Measurements from ENCODE around the gene ZMYM3. TPM values are rescaled to one million over a fixed set of nuclear protein-coding genes. Genes with fewer than 3 reads are reported as not detected.

Gene ZMYM3
- polyA plus RNA-seq, 2 of the 4 experiments (the other 2 are of a cell fraction), result 18.8 to 19.1 TPM

DNA sequence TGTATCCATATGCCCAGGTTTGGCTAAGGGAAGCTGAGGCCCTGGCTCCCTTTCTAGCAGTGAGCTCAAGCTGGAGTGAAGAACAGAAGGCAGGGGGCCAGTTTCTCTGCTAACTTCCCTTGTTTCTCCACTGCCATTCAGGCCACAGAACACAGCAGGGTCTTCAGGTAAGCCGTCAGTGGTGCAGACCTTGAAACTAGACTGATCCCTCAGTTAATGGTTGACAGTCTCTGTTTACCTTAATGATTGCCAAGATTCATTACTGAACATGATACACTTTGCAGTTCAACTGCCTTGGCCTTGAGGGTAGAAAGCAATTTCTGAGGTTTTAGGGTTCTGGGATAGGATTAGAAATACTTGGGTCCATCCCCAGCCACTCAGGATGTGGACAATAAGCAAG, 39.8 kb downstream of the ZMYM3 start (continued):
- TF ChIP-seq RCOR1 (IDR thresholded peaks at IDR 0.05; ENCODE audit: low read depth, low read length), result no peak
- TF ChIP-seq CEBPB (IDR thresholded peaks at IDR 0.05), result no peak
- TF ChIP-seq ZC3H11A (IDR thresholded peaks at IDR 0.05), result no peak
- no peak for TF ChIP-seq FOXS1 (CRISPR knock-in tag; IDR thresholded peaks at IDR 0.05)
- TF ChIP-seq, protein P1, sequence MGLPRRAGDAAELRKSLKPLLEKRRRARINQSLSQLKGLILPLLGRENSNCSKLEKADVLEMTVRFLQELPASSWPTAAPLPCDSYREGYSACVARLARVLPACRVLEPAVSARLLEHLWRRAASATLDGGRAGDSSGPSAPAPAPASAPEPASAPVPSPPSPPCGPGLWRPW (IDR thresholded peaks at IDR 0.05), result no peak
- no peak for TF ChIP-seq CHD4 (IDR thresholded peaks at IDR 0.05; ENCODE audit: borderline replicate concordance)
- no peak for TF ChIP-seq RARB (CRISPR knock-in tag; IDR thresholded peaks at IDR 0.05)
- TF ChIP-seq SMC3 (IDR thresholded peaks at IDR 0.05), result no peak

DNA sequence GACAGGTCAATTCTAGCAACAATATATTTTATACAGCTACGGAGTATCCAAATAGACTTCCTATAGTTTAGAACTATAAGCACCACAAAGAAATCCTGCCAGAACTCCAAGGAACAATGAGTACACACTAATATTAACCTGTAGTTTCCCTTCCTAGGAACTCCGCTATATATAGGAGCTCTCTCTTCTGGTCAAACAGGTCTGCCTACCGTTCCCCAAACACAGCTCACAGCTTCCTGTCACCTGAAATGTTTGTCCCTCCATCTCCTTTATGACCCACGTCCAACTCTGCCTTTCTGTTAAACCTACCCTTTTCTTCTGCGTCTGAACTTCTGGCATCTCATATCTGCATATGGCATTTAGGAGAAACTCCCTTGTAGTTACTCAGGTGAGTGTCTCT, 41.4 kb downstream of the ZMYM3 start:
- TF ChIP-seq FOSL2 (IDR thresholded peaks at IDR 0.05) (no peak), FOSL2 (CRISPR knock-in tag; IDR thresholded peaks at IDR 0.05) (no peak), FOXS1 (CRISPR knock-in tag; IDR thresholded peaks at IDR 0.05) (no peak)
- POLR2A ChIA-PET, result no interaction called here
- no peak for DNase-seq (ENCODE audit: low read depth in 1 of 2, low spot score in 1 of 2)
- H3K4me1 ChIP-seq, result no peaks in the 10 kb centered on the region
- H3K4me2 ChIP-seq, result no peak overlapping the region
- ATAC-seq, result no peak
- H3K9me3 ChIP-seq, result no peaks in the 10 kb centered on the region
- no peak overlapping the region for H3K4me3 ChIP-seq
- FAIRE-seq, result no peak
- WGBS (ENCODE audit: missing lambda C conversion rate), result 57% methylated on average over 5 of the region's 5 CpGs
- CTCF ChIA-PET, result interaction anchor here (0.5 kb wide), 1 partner anchor 304 kb away, joined by 4 read pairs; no protein-coding TSS in a partner anchor
- H3K27ac ChIP-seq, result no peak overlapping the region

DNA sequence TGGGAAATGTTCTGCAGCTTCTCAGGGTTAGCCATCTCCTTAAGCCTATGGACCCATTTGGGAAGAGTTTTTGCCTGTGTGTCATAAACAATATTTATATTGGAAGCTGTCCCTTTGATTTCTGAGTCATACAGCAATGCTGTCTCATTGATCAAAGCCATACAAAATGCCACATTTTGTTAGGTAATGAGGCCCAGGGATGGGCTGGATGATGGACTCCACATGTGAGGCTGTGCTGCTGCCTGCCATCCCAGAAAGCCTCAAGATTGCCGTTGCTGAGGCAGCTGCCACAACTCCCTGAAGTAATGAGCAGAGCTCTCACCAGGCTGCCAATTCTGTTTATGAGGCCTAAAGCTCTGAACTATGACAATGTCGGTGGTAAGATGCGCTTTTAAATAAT, 43.1 kb downstream of the ZMYM3 start:
- Histone ChIP-seq H3K9me3 (no peaks in the 10 kb centered on the region), H3K4me1 (no peaks in the 10 kb centered on the region), H3K27ac (no peak overlapping the region), H3K4me3 (no peak overlapping the region), H3K4me2 (no peak overlapping the region)
- DNase-seq (ENCODE audit: low read depth in 1 of 2, low spot score in 1 of 2), result no peak
- FAIRE-seq, result no peak
- ATAC-seq, result no peak
- TF ChIP-seq ZC3H11A (IDR thresholded peaks at IDR 0.05) (no peak), FOSL2 (IDR thresholded peaks at IDR 0.05) (no peak), FOSL2 (CRISPR knock-in tag; IDR thresholded peaks at IDR 0.05) (no peak), RARB (CRISPR knock-in tag; IDR thresholded peaks at IDR 0.05) (no peak), MAFK (IDR thresholded peaks at IDR 0.05; ENCODE audit: partially characterized antibody) (no peak), FOSB (CRISPR knock-in tag; IDR thresholded peaks at IDR 0.05) (no peak), RAD21 (conservative IDR thresholded peaks at IDR 0.05 in 1 of 2, IDR thresholded peaks at IDR 0.05 in 1 of 2) (no peak), HOXB13 (CRISPR knock-in tag; IDR thresholded peaks at IDR 0.05; ENCODE audit: low read depth) (no peak), RCOR1 (IDR thresholded peaks at IDR 0.05; ENCODE audit: low read depth, low read length) (no peak), ZNF302 (CRISPR knock-in tag; IDR thresholded peaks at IDR 0.05) (no peak), MYC (IDR thresholded peaks at IDR 0.05; ENCODE audit: borderline replicate concordance, low read length) (no peak), KDM1A (IDR thresholded peaks at IDR 0.05; ENCODE audit: low read depth) (no peak), SMC3 (IDR thresholded peaks at IDR 0.05) (no peak), HOXB5 (CRISPR knock-in tag; IDR thresholded peaks at IDR 0.05) (no peak), EHMT2 (IDR thresholded peaks at IDR 0.05; ENCODE audit: low read depth) (no peak), KDM5A (IDR thresholded peaks at IDR 0.05) (no peak)
- TF ChIP-seq, protein P2, sequence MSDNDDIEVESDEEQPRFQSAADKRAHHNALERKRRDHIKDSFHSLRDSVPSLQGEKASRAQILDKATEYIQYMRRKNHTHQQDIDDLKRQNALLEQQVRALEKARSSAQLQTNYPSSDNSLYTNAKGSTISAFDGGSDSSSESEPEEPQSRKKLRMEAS (IDR thresholded peaks at IDR 0.05), result no peak
- TF ChIP-seq, protein P1 (IDR thresholded peaks at IDR 0.05), result no peak
- POLR2A ChIA-PET, result no interaction called here
- WGBS (ENCODE audit: missing lambda C conversion rate), result 100% methylated on average over 2 of the region's 3 CpGs
- CTCF ChIA-PET, result interaction anchor here (0.6 kb wide), 1 partner anchor 407 kb away, joined by 3 read pairs; the partner anchor contains the start of gene CXCR3

DNA sequence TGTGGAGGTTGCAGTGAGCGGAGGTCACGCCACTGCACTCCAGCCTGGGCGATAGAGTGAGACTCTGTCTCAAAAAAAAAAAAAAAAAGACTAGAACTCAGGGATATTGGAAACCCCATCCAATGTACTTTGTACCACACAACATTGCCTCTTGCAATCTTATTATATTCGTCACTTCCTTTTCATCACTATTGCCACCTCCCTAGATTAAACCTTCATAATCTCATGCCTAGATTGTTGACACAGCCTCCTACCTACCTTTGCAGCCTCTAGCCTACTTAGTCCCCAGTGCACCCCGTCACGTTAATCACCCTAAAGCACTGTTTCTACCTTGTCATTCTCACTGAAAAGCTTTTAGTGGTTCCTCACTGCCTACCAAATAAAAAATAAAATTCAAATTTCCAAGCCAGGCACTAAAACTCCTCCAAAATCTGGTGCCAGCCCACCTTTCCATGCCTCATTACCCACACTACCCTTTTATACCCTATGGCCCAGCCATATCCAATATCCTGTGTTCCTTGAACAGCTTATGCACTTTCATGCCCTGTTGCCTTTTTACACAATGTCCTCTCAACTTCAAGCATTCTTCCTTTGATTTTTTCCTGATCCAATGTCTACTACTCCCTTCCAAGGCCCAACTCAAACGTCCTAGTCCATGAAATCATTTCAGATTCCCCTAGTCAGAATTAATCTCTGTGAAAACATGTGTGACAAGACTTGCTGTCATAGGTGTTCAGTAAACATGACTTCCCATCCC, 54.5 kb downstream of the ZMYM3 start:
- no peaks in the 10 kb centered on the region for H3K4me1 ChIP-seq
- no peak overlapping the region for H3K27ac ChIP-seq
- WGBS (ENCODE audit: missing lambda C conversion rate), result 75% methylated on average over 7 of the region's 7 CpGs
- H3K4me3 ChIP-seq, result no peak overlapping the region
- no peaks in the 10 kb centered on the region for H3K9me3 ChIP-seq
- no peak for ATAC-seq
- FAIRE-seq, result no peak
- no peak overlapping the region for H3K4me2 ChIP-seq
- no peak for DNase-seq (ENCODE audit: low read depth in 1 of 2, low spot score in 1 of 2)
- ChIA-PET POLR2A (no interaction called here), CTCF (no interaction called here)
- no peak for TF ChIP-seq MAZ (IDR thresholded peaks at IDR 0.05; ENCODE audit: borderline replicate concordance, low read depth, low read length)
- no peak for TF ChIP-seq HOXB13 (CRISPR knock-in tag; IDR thresholded peaks at IDR 0.05; ENCODE audit: low read depth)
- no peak for TF ChIP-seq ESRRA (IDR thresholded peaks at IDR 0.05; ENCODE audit: borderline replicate concordance, low read length)
- no peak for TF ChIP-seq RAD21 (conservative IDR thresholded peaks at IDR 0.05 in 1 of 2, IDR thresholded peaks at IDR 0.05 in 1 of 2)
- no peak for TF ChIP-seq MAFK (IDR thresholded peaks at IDR 0.05; ENCODE audit: partially characterized antibody)
- no peak for TF ChIP-seq TFCP2L1 (CRISPR knock-in tag; IDR thresholded peaks at IDR 0.05)
- TF ChIP-seq, protein P3, sequence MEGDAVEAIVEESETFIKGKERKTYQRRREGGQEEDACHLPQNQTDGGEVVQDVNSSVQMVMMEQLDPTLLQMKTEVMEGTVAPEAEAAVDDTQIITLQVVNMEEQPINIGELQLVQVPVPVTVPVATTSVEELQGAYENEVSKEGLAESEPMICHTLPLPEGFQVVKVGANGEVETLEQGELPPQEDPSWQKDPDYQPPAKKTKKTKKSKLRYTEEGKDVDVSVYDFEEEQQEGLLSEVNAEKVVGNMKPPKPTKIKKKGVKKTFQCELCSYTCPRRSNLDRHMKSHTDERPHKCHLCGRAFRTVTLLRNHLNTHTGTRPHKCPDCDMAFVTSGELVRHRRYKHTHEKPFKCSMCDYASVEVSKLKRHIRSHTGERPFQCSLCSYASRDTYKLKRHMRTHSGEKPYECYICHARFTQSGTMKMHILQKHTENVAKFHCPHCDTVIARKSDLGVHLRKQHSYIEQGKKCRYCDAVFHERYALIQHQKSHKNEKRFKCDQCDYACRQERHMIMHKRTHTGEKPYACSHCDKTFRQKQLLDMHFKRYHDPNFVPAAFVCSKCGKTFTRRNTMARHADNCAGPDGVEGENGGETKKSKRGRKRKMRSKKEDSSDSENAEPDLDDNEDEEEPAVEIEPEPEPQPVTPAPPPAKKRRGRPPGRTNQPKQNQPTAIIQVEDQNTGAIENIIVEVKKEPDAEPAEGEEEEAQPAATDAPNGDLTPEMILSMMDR (IDR thresholded peaks at IDR 0.05), result no peak

Measured in A549 (cell line).